Prostate gland (tissue), 2 donors: ENCODE measurements around the gene CACNA1D. TPM values are rescaled to one million over a fixed set of nuclear protein-coding genes. Genes with fewer than 3 reads are reported as not detected.

Source experiments
- DNase-seq: peaks from one replicate; pipeline ENCODE4 v3.0.0-alpha.2; 2019; ENCODE audit warnings: low spot score
- H3K27ac ChIP-seq, 2 donors: fragments of 200-600 bp; sonication (generic); 2 replicates each; pipeline ENCODE4 v1.5.1; 2017 to 2019
- H3K27me3 ChIP-seq: fragments of 200-600 bp; sonication (generic); replicated peaks from 2 replicates; pipeline ENCODE4 v1.5.1; 2019; ENCODE audit not compliant: insufficient read depth
- H3K36me3 ChIP-seq, 2 donors: fragments of 200-600 bp; sonication (generic); 1 replicate in 1 of 2; 2 replicates in 1 of 2; pipeline versions ENCODE4 v1.5.1 to v1.8.1; 2017 to 2019
- H3K4me1 ChIP-seq: fragments of 200-600 bp; sonication (generic); replicated peaks from 2 replicates; pipeline ENCODE4 v1.5.1; 2019
- H3K4me3 ChIP-seq, 2 donors: fragments of 200-600 bp; sonication (generic); 2 replicates each; pipeline ENCODE4 v1.5.1; 2017 to 2019
- H3K9me3 ChIP-seq: fragments of 200-600 bp; sonication (generic); 2 replicates; pipeline ENCODE4 v1.5.1; 2017
- CTCF ChIP-seq, 4 experiments: fragments of 200-600 bp in 2 of 4; fragments of 450-650 bp in 2 of 4; sonication (generic) in 2 of 4; IDR thresholded peaks; 1 replicate in 3 of 4; 2 replicates in 1 of 4; pipeline ENCODE4 v1.5.1; 2016 to 2019; ENCODE audit warnings: antibody characterized with exemption in 4 of 4, mild to moderate bottlenecking in 2 of 4, moderate library complexity in 2 of 4
- POLR2A ChIP-seq: fragments of 450-650 bp; IDR thresholded peaks from one replicate; pipeline ENCODE4 v1.6.1; 2016; ENCODE audit warnings: antibody characterized with exemption, mild to moderate bottlenecking
- POLR2AphosphoS5 ChIP-seq: sonication (generic); formaldehyde crosslinking; IDR thresholded peaks from one replicate; pipeline ENCODE4 v1.6.1; 2017; ENCODE audit warnings: antibody characterized with exemption
- WGBS: methylation state at CpG from one replicate; pipeline ENCODE4 v1.1.5; 2018; 5-methylcytosine and 5-hydroxymethylcytosine counted together
- intact Hi-C: fragments of 100-400 bp; cut with DNase I; formaldehyde crosslinking; loops from one replicate; pipeline ENCODE4 v1.14.2; 2022
- total RNA-seq, 2 donors: library from RNA; depleted of rRNA; stranded (reverse); fragments of >200 nt; gene quantifications; one replicate each; pipeline ENCODE4 v1.1.0, GENCODE V29; 2016

CACNA1D gene
- total RNA-seq, 2 donors from 2014 or later = 15.5 to 45.1 TPM

GRCh38 chr3:53709860-53710674, 215.7 kb downstream of the CACNA1D start:
- Histone ChIP-seq H3K4me1 (no peaks in the 10 kb centered on the region), H3K9me3 (no peaks in the 10 kb centered on the region), H3K27me3 (no peaks in the 10 kb centered on the region), H3K36me3 (no peaks in the 10 kb centered on the region), H3K4me3 (no peak overlapping the region), H3K27ac (no peak overlapping the region)
- peak; percentile 59 for DNase-seq
- 11% methylated on average over 11 of the region's 11 CpGs for WGBS
- intact Hi-C loops = loop anchor here (5.0 kb wide), 3 partner anchors 333 to 493 kb away; no protein-coding TSS in a partner anchor
- no peak for TF ChIP-seq POLR2A
- TF ChIP-seq CTCF (IDR thresholded peaks at IDR 0.05) = peak; percentile 50 to 89 (median 74)
- peak; percentile 17 for TF ChIP-seq POLR2AphosphoS5

GRCh38 chr3:53711387-53711786, 217.0 kb downstream of the CACNA1D start:
- Histone ChIP-seq H3K4me3 (no peak overlapping the region), H3K27me3 (no peaks in the 10 kb centered on the region), H3K36me3 (no peaks in the 10 kb centered on the region), H3K9me3 (no peaks in the 10 kb centered on the region), H3K27ac (no peak overlapping the region), H3K4me1 (no peaks in the 10 kb centered on the region)
- intact Hi-C loops = loop anchor here (5.0 kb wide), 3 partner anchors 334 to 494 kb away; no protein-coding TSS in a partner anchor
- 36% methylated on average over 6 of the region's 6 CpGs for whole genome bisulfite sequencing
- no peak for DNase-seq
- TF ChIP-seq CTCF (IDR thresholded peaks at IDR 0.05) (no peak), POLR2A (no peak), POLR2AphosphoS5 (no peak)

GRCh38 chr3:53712817-53713388, 218.5 kb downstream of the CACNA1D start:
- no peaks in the 10 kb centered on the region for H3K27me3 ChIP-seq
- no peak for TF ChIP-seq POLR2AphosphoS5
- no peak for TF ChIP-seq POLR2A
- no peak for TF ChIP-seq CTCF (IDR thresholded peaks at IDR 0.05)
- no peak overlapping the region for H3K27ac ChIP-seq
- H3K36me3 ChIP-seq = no peaks in the 10 kb centered on the region
- no peak for DNase-seq
- no peaks in the 10 kb centered on the region for H3K4me1 ChIP-seq
- H3K9me3 ChIP-seq = no peaks in the 10 kb centered on the region
- intact Hi-C loops = loop anchor here (5.0 kb wide), 3 partner anchors 336 to 496 kb away; no protein-coding TSS in a partner anchor
- no peak overlapping the region for H3K4me3 ChIP-seq
- 88% methylated on average over 4 of the region's 4 CpGs for WGBS

- no peaks in the 10 kb centered on the region for H3K9me3 ChIP-seq
- intact Hi-C loops = loop anchor here (5.0 kb wide), 3 partner anchors 336 to 496 kb away; no protein-coding TSS in a partner anchor
- H3K36me3 ChIP-seq = no peaks in the 10 kb centered on the region
- H3K27ac ChIP-seq = no peak overlapping the region
- H3K27me3 ChIP-seq = no peaks in the 10 kb centered on the region
- no peak overlapping the region for H3K4me3 ChIP-seq
- TF ChIP-seq CTCF (IDR thresholded peaks at IDR 0.05) (no peak), POLR2A (no peak), POLR2AphosphoS5 (no peak)
- no peak for DNase-seq
- WGBS = 100% methylated on average over 2 of the region's 2 CpGs
- H3K4me1 ChIP-seq = no peaks in the 10 kb centered on the region
Measured at GRCh38 chr3:53713626-53714025, 219.2 kb downstream of the CACNA1D start.
